Measurements from ENCODE around the gene MARS1. TPM values are rescaled to one million over a fixed set of nuclear protein-coding genes. Genes with fewer than 3 reads are reported as not detected.
A peak's percentile ranks its signal among the peaks of the same experiment; 100 is the strongest.
"Not testable (repeated sequence)": the region's sequence is repeated elsewhere in the genome, so short reads cannot be mapped to it uniquely, and the experiment has no call there.

The MARS1 gene
- total RNA-seq, 1 donor, result 81.3 TPM

GRCh38 chr12:57547288-57548012 is 59.6 kb downstream of the MARS1 start:
- DNase-seq (ENCODE audit: low read depth in 2 of 3, low spot score in 2 of 3), result no peak

GRCh38 chr12:57548013-57548315 is 60.1 kb downstream of the MARS1 start:
- DNase-seq (ENCODE audit: low read depth in 2 of 3, low spot score in 2 of 3), result no peak

- DNase-seq (ENCODE audit: low read depth in 2 of 3, low spot score in 2 of 3), result no peak
These were observed 60.6 kb downstream of the MARS1 start for GRCh38 chr12:57548488-57548887.

- no peak for DNase-seq (ENCODE audit: low read depth in 2 of 3, low spot score in 2 of 3)
These were observed 61.5 kb downstream of the MARS1 start for GRCh38 chr12:57549203-57549908.

- peak; percentile 16 to 48 (median 43) for DNase-seq (ENCODE audit: low read depth in 2 of 3, low spot score in 2 of 3)
These were observed 62.2 kb downstream of the MARS1 start, which contains the start of gene KIF5A for GRCh38 chr12:57549909-57550640. Gene KIF5A (plus strand): TSS chr12:57550044. CDS start chr12:57550272, 228 bp downstream.

- no peak for DNase-seq (ENCODE audit: low read depth in 2 of 3, low spot score in 2 of 3)
These were observed 63.0 kb downstream of the MARS1 start for GRCh38 chr12:57550641-57551549.

- DNase-seq (ENCODE audit: low read depth in 2 of 3, low spot score in 2 of 3), result no peak
These were observed 63.9 kb downstream of the MARS1 start for GRCh38 chr12:57551637-57552305.

- DNase-seq (ENCODE audit: low read depth in 2 of 3, low spot score in 2 of 3), result no peak
These were observed 64.4 kb downstream of the MARS1 start for GRCh38 chr12:57552306-57552651.

GRCh38 chr12:57552835-57553313 is 65.0 kb downstream of the MARS1 start:
- no peak for DNase-seq (ENCODE audit: low read depth in 2 of 3, low spot score in 2 of 3)

GRCh38 chr12:57553343-57554202 is 65.7 kb downstream of the MARS1 start:
- no peak for DNase-seq (ENCODE audit: low read depth in 2 of 3, low spot score in 2 of 3)

- DNase-seq (ENCODE audit: low read depth in 2 of 3, low spot score in 2 of 3), result no peak
These were observed 66.6 kb downstream of the MARS1 start for GRCh38 chr12:57554453-57554852.

- DNase-seq (ENCODE audit: low read depth in 2 of 3, low spot score in 2 of 3), result no peak
These were observed 67.0 kb downstream of the MARS1 start for GRCh38 chr12:57554897-57555296.

- DNase-seq (ENCODE audit: low read depth in 2 of 3, low spot score in 2 of 3), result no peak
These were observed 71.0 kb downstream of the MARS1 start for GRCh38 chr12:57558864-57559263.

- no peak for DNase-seq (ENCODE audit: low read depth in 2 of 3, low spot score in 2 of 3)
These were observed 72.6 kb downstream of the MARS1 start for GRCh38 chr12:57560516-57560915.

- DNase-seq (ENCODE audit: low read depth in 2 of 3, low spot score in 2 of 3), result not testable (repeated sequence)
These were observed 73.2 kb downstream of the MARS1 start for GRCh38 chr12:57561117-57561516.

GRCh38 chr12:57563358-57563757 is 75.5 kb downstream of the MARS1 start:
- no peak for DNase-seq (ENCODE audit: low read depth in 2 of 3, low spot score in 2 of 3)

- no peak for DNase-seq (ENCODE audit: low read depth in 2 of 3, low spot score in 2 of 3)
These were observed 76.4 kb downstream of the MARS1 start for GRCh38 chr12:57564178-57564740.
